DND-41 (cell line): Measurements from ENCODE around the gene EML3.
"Not testable (repeated sequence)": the region's sequence is repeated elsewhere in the genome, so short reads cannot be mapped to it uniquely, and the experiment has no call there.

ENCODE experiments used
- EZH2 ChIP-seq: IDR thresholded peaks from 3 replicates; pipeline ENCODE4 v1.6.1; 2012; ENCODE audit warnings: borderline replicate concordance, low read depth, mild to moderate bottlenecking, moderate library complexity, low read length, inconsistent platforms; ENCODE audit not compliant: severe bottlenecking
- TF ChIP-seq, protein P1 (sequence below): IDR thresholded peaks from 2 replicates; pipeline ENCODE4 v1.5.1; 2012; ENCODE audit warnings: borderline replicate concordance, low read length, moderate library complexity, mild to moderate bottlenecking; ENCODE audit not compliant: poor library complexity, severe bottlenecking; ENCODE audit errors: extremely low read depth

DNA sequence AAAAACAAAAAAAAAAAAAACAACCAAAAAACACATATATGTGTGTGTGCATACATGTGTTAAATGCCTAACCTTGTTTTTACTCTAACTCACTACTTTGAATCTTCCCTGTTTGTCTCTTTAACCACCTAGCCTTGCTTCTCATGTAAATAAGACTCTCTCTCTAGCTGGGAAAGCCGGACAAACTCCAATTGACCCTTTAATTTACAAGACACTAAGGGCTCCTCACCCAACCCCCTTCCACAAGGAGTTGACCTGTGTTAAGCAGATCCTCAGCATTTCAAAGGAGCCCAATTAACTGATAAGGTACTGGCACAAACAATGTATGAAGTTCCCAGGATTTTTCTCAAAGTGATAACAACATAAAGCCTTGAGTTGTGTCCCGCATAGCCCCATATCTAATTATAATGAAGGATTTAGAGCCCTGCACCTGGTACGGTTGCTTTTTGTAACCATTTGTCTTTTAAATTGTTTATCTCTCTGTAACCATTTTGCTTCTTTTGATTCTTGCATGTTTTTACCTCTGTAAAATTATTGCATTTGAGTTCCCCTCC, 50.8 kb downstream of the EML3 start:
- TF ChIP-seq, protein P1, sequence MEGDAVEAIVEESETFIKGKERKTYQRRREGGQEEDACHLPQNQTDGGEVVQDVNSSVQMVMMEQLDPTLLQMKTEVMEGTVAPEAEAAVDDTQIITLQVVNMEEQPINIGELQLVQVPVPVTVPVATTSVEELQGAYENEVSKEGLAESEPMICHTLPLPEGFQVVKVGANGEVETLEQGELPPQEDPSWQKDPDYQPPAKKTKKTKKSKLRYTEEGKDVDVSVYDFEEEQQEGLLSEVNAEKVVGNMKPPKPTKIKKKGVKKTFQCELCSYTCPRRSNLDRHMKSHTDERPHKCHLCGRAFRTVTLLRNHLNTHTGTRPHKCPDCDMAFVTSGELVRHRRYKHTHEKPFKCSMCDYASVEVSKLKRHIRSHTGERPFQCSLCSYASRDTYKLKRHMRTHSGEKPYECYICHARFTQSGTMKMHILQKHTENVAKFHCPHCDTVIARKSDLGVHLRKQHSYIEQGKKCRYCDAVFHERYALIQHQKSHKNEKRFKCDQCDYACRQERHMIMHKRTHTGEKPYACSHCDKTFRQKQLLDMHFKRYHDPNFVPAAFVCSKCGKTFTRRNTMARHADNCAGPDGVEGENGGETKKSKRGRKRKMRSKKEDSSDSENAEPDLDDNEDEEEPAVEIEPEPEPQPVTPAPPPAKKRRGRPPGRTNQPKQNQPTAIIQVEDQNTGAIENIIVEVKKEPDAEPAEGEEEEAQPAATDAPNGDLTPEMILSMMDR = not testable (repeated sequence)
- TF ChIP-seq EZH2 = not testable (repeated sequence)
